HEK293T (cell line): ENCODE data around the gene TIGD1.

ENCODE experiments used
- CTCF ChIA-PET: fragments of 350-600 bp; formaldehyde crosslinking; extraction: SDS; loops from one replicate; lab custom pipeline; 2021; ENCODE audit warnings: antibody characterized with exemption, inconsistent platforms; lab: Yijun Ruan, JAX
- POLR2A ChIA-PET: fragments of 350-600 bp; formaldehyde crosslinking; extraction: SDS; loops from one replicate; lab custom pipeline; 2020; ENCODE audit warnings: antibody characterized with exemption, inconsistent platforms; lab: Yijun Ruan, JAX
- DNase-seq: peaks from one replicate; pipeline ENCODE4 v3.0.0; 2012; ENCODE audit warnings: mixed read lengths; ENCODE audit errors: extremely low spot score
- ARNT ChIP-seq: fragments of 450-650 bp; IDR thresholded peaks from 2 replicates; pipeline ENCODE4 v1.6.1; 2017; ENCODE audit warnings: mild to moderate bottlenecking
- BHLHE40 ChIP-seq: fragments of 450-650 bp; IDR thresholded peaks from 2 replicates; pipeline ENCODE4 v1.6.1; 2016; ENCODE audit warnings: mild to moderate bottlenecking, moderate library complexity, borderline replicate concordance
- CTBP1 ChIP-seq: fragments of 450-650 bp; IDR thresholded peaks from 2 replicates; pipeline ENCODE4 v1.6.1; 2016; ENCODE audit warnings: borderline replicate concordance
- ELF4 ChIP-seq: fragments of 450-650 bp; IDR thresholded peaks from 2 replicates; pipeline ENCODE4 v1.6.1; 2017; ENCODE audit warnings: antibody characterized with exemption
- FOXA1 ChIP-seq: fragments of 450-650 bp; IDR thresholded peaks from 2 replicates; pipeline ENCODE4 v1.6.1; 2016; ENCODE audit warnings: mild to moderate bottlenecking
- FOXK2 ChIP-seq: fragments of 450-650 bp; IDR thresholded peaks from 2 replicates; pipeline ENCODE4 v1.6.1; 2016; ENCODE audit warnings: mild to moderate bottlenecking
- FOXM1 ChIP-seq: fragments of 450-650 bp; IDR thresholded peaks from 2 replicates; pipeline ENCODE4 v1.6.1; 2017; ENCODE audit warnings: mild to moderate bottlenecking, borderline replicate concordance
- HDGF ChIP-seq: fragments of 450-650 bp; IDR thresholded peaks from 2 replicates; pipeline ENCODE4 v1.6.1; 2017; ENCODE audit warnings: antibody characterized with exemption, borderline replicate concordance
- L3MBTL2 ChIP-seq: fragments of 450-650 bp; conservative IDR thresholded peaks from 2 replicates; pipeline ENCODE4 v1.6.1; 2016; ENCODE audit warnings: mild to moderate bottlenecking
- LEF1 ChIP-seq: fragments of 450-650 bp; IDR thresholded peaks from 2 replicates; pipeline ENCODE4 v1.6.1; 2017; ENCODE audit warnings: mild to moderate bottlenecking, borderline replicate concordance
- NFRKB ChIP-seq: fragments of 450-650 bp; IDR thresholded peaks from 2 replicates; pipeline ENCODE4 v1.6.1; 2016; ENCODE audit warnings: mild to moderate bottlenecking, moderate library complexity
- PKNOX1 ChIP-seq: fragments of 450-650 bp; IDR thresholded peaks from 2 replicates; pipeline ENCODE4 v1.6.1; 2016
- SP1 ChIP-seq: fragments of 450-650 bp; IDR thresholded peaks from 2 replicates; pipeline ENCODE4 v1.6.1; 2017
- SUZ12 ChIP-seq: fragments of 450-650 bp; IDR thresholded peaks from 2 replicates; pipeline ENCODE4 v1.6.1; 2016; ENCODE audit warnings: mild to moderate bottlenecking
- TARDBP ChIP-seq: fragments of 450-650 bp; IDR thresholded peaks from 2 replicates; pipeline ENCODE4 v1.6.1; 2016
- ZNF384 ChIP-seq: fragments of 450-650 bp; IDR thresholded peaks from 2 replicates; pipeline ENCODE4 v1.6.1; 2016

Gene TIGD1

GRCh38 chr2:232563580-232563979 is 13.2 kb upstream of the TIGD1 start:
- no peak for DNase-seq
- ChIA-PET POLR2A (interaction anchor here (1.9 kb wide), 1 partner anchor 13 kb away, joined by 5 read pairs; the partner anchor contains the start of genes EIF4E2 and TIGD1), CTCF (interaction anchor here (0.8 to 1.0 kb wide), 2 partner anchors 11 to 48 kb away, joined by 3 read pairs; no protein-coding TSS in a partner anchor)
- TF ChIP-seq CTBP1 (no peak), SUZ12 (no peak), BHLHE40 (no peak), L3MBTL2 (no peak), ZNF384 (no peak), ARNT (no peak), LEF1 (no peak), FOXM1 (no peak), NFRKB (no peak), PKNOX1 (no peak), FOXA1 (no peak), ELF4 (no peak), HDGF (no peak), FOXK2 (no peak), SP1 (no peak), TARDBP (no peak)

DNA sequence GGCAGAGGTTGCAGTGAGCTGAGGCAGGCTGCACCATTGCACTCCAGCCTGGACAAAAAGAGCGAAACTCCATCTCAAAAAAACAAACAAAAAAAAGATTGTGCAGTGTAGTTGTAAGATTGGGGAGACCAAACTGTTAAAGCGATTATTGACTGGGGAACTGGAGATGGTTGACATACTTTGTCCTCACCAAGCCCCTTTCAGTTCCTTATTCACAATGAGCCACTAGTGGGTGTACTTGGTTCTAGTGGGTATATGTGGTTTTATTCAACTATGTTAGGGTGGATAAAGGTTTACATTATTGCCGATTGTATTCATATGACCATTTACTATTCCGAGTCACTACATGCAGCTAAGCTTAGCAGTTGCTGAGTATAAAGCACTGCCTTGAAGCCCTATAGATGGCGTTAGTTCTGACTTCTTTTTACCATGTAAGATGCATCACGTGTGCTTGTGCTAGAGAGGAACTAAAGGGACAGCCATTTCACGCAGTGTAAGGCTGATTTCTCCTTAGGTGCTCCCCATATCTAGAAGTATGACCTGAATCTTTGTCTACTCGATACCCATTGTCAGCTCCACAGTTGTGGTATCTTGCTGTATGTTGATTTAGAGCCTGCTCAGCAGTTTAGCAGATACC is 12.3 kb upstream of the TIGD1 start:
- POLR2A ChIA-PET: interaction anchor here (1.9 kb wide), 1 partner anchor 12 kb away, joined by 5 read pairs; the partner anchor contains the start of genes EIF4E2 and TIGD1
- CTCF ChIA-PET: interaction anchor here (0.8 to 1.0 kb wide), 2 partner anchors 10 to 49 kb away, joined by 3 read pairs; no protein-coding TSS in a partner anchor
- TF ChIP-seq HDGF (no peak), SUZ12 (no peak), SP1 (no peak), NFRKB (no peak), CTBP1 (no peak), ELF4 (no peak), TARDBP (no peak)

GRCh38 chr2:232556426-232556825 is 6.1 kb upstream of the TIGD1 start:
- DNase-seq: no peak
- ChIA-PET CTCF (no interaction called here), POLR2A (no interaction called here)
- TF ChIP-seq NFRKB: no peak
- no peak for TF ChIP-seq ELF4
- TF ChIP-seq FOXM1: no peak
- TF ChIP-seq SP1: no peak

More for the DNA sequence above, 12.3 kb upstream of the TIGD1 start:
- no peak for DNase-seq

DNA sequence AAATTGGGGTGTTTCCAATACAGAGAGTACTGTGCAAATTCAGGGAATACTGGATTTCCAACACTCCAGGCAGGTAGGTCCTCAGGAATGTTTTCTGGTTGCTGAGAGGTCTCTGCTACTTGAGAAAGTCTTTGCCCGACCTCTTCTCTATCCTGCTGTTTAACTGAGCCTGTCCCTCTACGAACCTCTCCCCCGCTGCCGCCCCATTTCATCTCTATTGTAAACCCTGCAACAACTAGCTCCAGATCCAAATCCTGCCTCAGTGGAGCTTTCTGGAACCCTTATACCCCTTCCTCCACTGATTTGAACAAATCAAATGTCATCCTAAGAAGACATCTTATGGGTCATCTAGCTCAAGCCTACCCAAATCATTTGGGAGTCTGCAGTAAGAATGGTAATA is 1.4 kb upstream of the TIGD1 start:
- CTCF ChIA-PET: no interaction called here
- POLR2A ChIA-PET: no interaction called here
- TF ChIP-seq CTBP1 (no peak), L3MBTL2 (no peak), PKNOX1 (no peak), TARDBP (no peak), NFRKB (no peak), HDGF (no peak), ELF4 (no peak), BHLHE40 (no peak)
- DNase-seq: no peak

DNA sequence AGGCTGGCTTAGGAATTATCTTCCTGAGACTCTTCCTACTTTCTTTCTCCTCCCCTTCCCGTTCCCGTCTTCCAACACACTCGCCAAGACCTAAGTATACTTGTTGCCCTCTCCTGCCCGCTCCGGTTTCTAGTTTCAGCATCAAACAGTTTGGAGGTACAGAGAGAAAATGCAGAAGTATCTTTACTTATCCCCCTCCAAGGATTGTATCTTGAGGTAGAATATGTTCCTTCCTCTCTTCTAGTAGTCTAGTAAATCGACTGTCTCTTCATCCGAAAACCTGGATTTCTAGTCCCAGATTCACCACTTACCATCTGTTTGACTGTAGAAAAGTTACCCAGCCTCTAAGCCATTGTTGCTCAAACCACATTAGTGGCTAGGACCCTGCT is 887 bp upstream of the TIGD1 start:
- no peak for DNase-seq
- TF ChIP-seq NFRKB (no peak), LEF1 (no peak), FOXM1 (no peak), HDGF (no peak), SP1 (no peak), TARDBP (no peak), FOXK2 (no peak), ELF4 (no peak), ZNF384 (no peak), SUZ12 (no peak), FOXA1 (no peak), ARNT (no peak), L3MBTL2 (no peak), PKNOX1 (no peak), CTBP1 (no peak), BHLHE40 (no peak)
- CTCF ChIA-PET: no interaction called here
- POLR2A ChIA-PET: interaction anchor here (0.8 to 1.6 kb wide), 10 partner anchors 9 to 82 kb away, joined by 3 to 7 read pairs (median 4); partner anchors contain the start of genes CHRNG and EFHD1

DNA sequence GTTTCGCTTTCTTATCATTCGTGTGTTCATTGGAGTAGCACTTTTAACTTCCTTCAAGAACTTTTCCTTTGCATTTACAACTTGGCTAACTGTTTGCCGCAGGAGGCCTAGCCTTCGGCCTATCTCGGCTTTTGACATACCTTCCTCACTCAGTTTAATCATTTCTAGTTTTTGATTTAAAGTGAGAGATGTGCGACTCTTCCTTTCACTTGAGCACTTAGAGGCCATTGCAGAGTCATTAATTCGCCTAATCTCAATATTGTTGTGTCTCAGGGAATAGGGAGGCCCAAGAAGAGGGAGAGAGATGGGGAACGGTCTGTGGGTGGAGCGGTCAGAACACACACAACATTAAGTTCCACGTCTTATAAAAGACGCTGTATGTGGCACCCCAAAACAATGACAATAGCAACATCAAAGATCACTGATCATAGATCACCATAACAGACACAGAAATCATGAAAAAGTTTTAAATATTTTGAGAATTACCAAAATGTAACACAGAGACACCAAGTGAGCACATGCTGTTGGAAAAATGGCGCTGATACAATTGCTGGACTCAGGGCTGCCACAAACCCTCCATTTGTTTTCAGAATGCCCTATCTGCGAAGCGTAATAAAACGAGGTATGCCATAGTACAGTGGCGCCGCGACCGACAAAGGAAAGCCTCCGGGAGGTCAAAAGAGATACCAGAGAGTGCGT is 553 bp downstream of the TIGD1 start:
- POLR2A ChIA-PET: interaction anchor here (0.8 to 1.6 kb wide), 10 partner anchors 7 to 83 kb away, joined by 3 to 8 read pairs (median 5); partner anchors contain the start of genes CHRNG and EFHD1
- CTCF ChIA-PET: no interaction called here
- DNase-seq: no peak
- no peak for TF ChIP-seq SUZ12
- no peak for TF ChIP-seq ZNF384
- TF ChIP-seq CTBP1: no peak
- no peak for TF ChIP-seq ELF4
- no peak; the same call in none of the 2 replicates for TF ChIP-seq L3MBTL2
- TF ChIP-seq FOXA1: no peak
- no peak for TF ChIP-seq LEF1
- TF ChIP-seq SP1: no peak
- TF ChIP-seq BHLHE40: no peak
- no peak for TF ChIP-seq PKNOX1
- no peak for TF ChIP-seq ARNT
- no peak for TF ChIP-seq HDGF
- no peak for TF ChIP-seq TARDBP
- no peak for TF ChIP-seq NFRKB
- TF ChIP-seq FOXK2: no peak
- TF ChIP-seq FOXM1: no peak
